H1 (cell line): ENCODE results near the gene VGLL4. TPM values are rescaled to one million over a fixed set of nuclear protein-coding genes. Genes with fewer than 3 reads are reported as not detected.

Experiments used
- CTCF ChIA-PET: fragments of 300-600 bp; sonication (Branson Sonifier 250); formaldehyde crosslinking; loops from one replicate; lab custom pipeline; 2021; ENCODE audit not compliant: partially characterized antibody; lab: Charles Lee
- POLR2A ChIA-PET: fragments of 300-600 bp; sonication (Branson Sonifier 250); formaldehyde crosslinking; loops from one replicate; lab custom pipeline; 2021; ENCODE audit warnings: inconsistent platforms; ENCODE audit not compliant: partially characterized antibody; lab: Charles Lee
- DNase-seq, 2 experiments: peaks; one replicate each; pipeline versions ENCODE4 v3.0.0 to v3.0.0-alpha.2; 2010 to 2022; ENCODE audit warnings: low spot score in 2 of 2, low read depth in 1 of 2, mixed read lengths in 1 of 2
- FAIRE-seq: peaks from 2 replicates; lab custom pipeline; 2011; peaks lifted over from hg19 to GRCh38; lab: Jason Lieb, UNC
- H2AFZ ChIP-seq: 2 replicates; pipeline ENCODE4 v1.8.1; 2012; ENCODE audit warnings: low read length, inconsistent platforms
- H2AK5ac ChIP-seq: 2 replicates; pipeline ENCODE4 v1.6.1; 2013; ENCODE audit warnings: low read depth, low read length
- H2BK120ac ChIP-seq: replicated peaks from 2 replicates; pipeline ENCODE3; 2013; ENCODE audit warnings: low read depth, low read length, inconsistent platforms
- H2BK12ac ChIP-seq: 2 replicates; pipeline ENCODE4 v1.6.1; 2013; ENCODE audit warnings: low read depth, low read length
- H2BK15ac ChIP-seq: 2 replicates; pipeline ENCODE4 v1.6.1; 2013; ENCODE audit warnings: low read length
- H2BK20ac ChIP-seq: 2 replicates; pipeline ENCODE4 v1.6.1; 2013; ENCODE audit warnings: low read length
- H2BK5ac ChIP-seq: 2 replicates; pipeline ENCODE4 v1.6.1; 2013; ENCODE audit warnings: low read depth, low read length
- H3K14ac ChIP-seq: 2 replicates; pipeline ENCODE4 v1.6.1; 2013; ENCODE audit warnings: inconsistent platforms; ENCODE audit not compliant: insufficient read length
- H3K18ac ChIP-seq: 2 replicates; pipeline ENCODE4 v1.6.1; 2013; ENCODE audit warnings: low read length; ENCODE audit errors: extremely low read depth
- H3K23ac ChIP-seq: 2 replicates; pipeline ENCODE4 v1.6.1; 2013; ENCODE audit warnings: inconsistent platforms; ENCODE audit not compliant: insufficient read length
- H3K23me2 ChIP-seq: 2 replicates; pipeline ENCODE4 v1.6.1; 2013; ENCODE audit warnings: low read depth, low read length
- H3K27ac ChIP-seq: 2 replicates; pipeline ENCODE4 v1.6.1; 2011; ENCODE audit warnings: low read depth, low read length, inconsistent platforms
- H3K27me3 ChIP-seq, 4 experiments: replicated peaks in 1 of 4; 1 replicate in 1 of 4; 2 replicates in 3 of 4; pipeline versions ENCODE4 v1.6.1 to v1.8.1; 2011 to 2013; ENCODE audit warnings: low read length in 3 of 4, mild to moderate bottlenecking in 3 of 4, inconsistent platforms in 2 of 4, mixed read lengths in 2 of 4, moderate library complexity in 1 of 4; ENCODE audit not compliant: control insufficient read depth in 3 of 4, insufficient read depth in 3 of 4; ENCODE audit errors: extremely low read depth in 1 of 4
- H3K36me3 ChIP-seq, 4 experiments: 2 replicates each; pipeline versions ENCODE4 v1.6.1 to v1.8.1; 2011 to 2013; ENCODE audit warnings: mild to moderate bottlenecking in 4 of 4, low read length in 3 of 4, moderate library complexity in 2 of 4, control low read depth in 1 of 4, inconsistent platforms in 1 of 4; ENCODE audit not compliant: insufficient read depth in 4 of 4, control insufficient read depth in 2 of 4
- H3K4ac ChIP-seq: replicated peaks from 2 replicates; pipeline ENCODE3; 2013; ENCODE audit warnings: low read length, low read depth, mixed read lengths, inconsistent platforms; ENCODE audit not compliant: insufficient read length
- H3K4me1 ChIP-seq, 4 experiments: replicated peaks in 1 of 4; 1 replicate in 1 of 4; 2 replicates in 3 of 4; pipeline versions ENCODE4 v1.6.1 to v1.8.1; 2011 to 2013; ENCODE audit warnings: low read length in 3 of 4, inconsistent platforms in 2 of 4, mixed read lengths in 1 of 4; ENCODE audit not compliant: insufficient read depth in 4 of 4, control insufficient read depth in 3 of 4
- H3K4me2 ChIP-seq, 2 experiments: 2 replicates each; pipeline versions ENCODE4 v1.6.1 to v1.8.1; 2011 to 2013; ENCODE audit warnings: low read depth in 2 of 2, low read length in 2 of 2, control low read depth in 1 of 2, inconsistent platforms in 1 of 2, mild to moderate bottlenecking in 1 of 2; ENCODE audit not compliant: insufficient read depth in 1 of 2
- H3K4me3 ChIP-seq, 4 experiments: fragments of 200-600, 300-600 bp in 1 of 4; sonication (generic), shearing (Covaris generic), sonication (Bioruptor Twin) in 1 of 4; 2 replicates each; pipeline versions ENCODE4 v1.5.1 to v1.8.1; 2011 to 2016; ENCODE audit warnings: low read length in 4 of 4, low read depth in 3 of 4, control low read depth in 2 of 4, inconsistent platforms in 2 of 4, mild to moderate bottlenecking in 2 of 4, mixed read lengths in 1 of 4, moderate library complexity in 1 of 4; ENCODE audit not compliant: insufficient read depth in 2 of 4; ENCODE audit errors: extremely low read depth in 1 of 4
- H3K56ac ChIP-seq: replicated peaks from 2 replicates; pipeline ENCODE3; 2013; ENCODE audit warnings: low read depth, mild to moderate bottlenecking, mixed read lengths, low read length, inconsistent platforms; ENCODE audit not compliant: insufficient read length
- H3K79me1 ChIP-seq: 2 replicates; pipeline ENCODE4 v1.6.1; 2013; ENCODE audit warnings: low read depth, low read length, control low read depth
- H3K79me2 ChIP-seq, 2 experiments: 2 replicates each; pipeline versions ENCODE4 v1.6.1 to v1.8.1; 2012 to 2013; ENCODE audit warnings: low read length in 2 of 2, mild to moderate bottlenecking in 2 of 2, inconsistent platforms in 1 of 2; ENCODE audit not compliant: insufficient read depth in 2 of 2, control insufficient read depth in 1 of 2
- H3K9ac ChIP-seq, 4 experiments: replicated peaks in 1 of 4; 1 replicate in 1 of 4; 2 replicates in 3 of 4; pipeline versions ENCODE4 v1.6.1 to v1.8.1; 2011 to 2013; ENCODE audit warnings: low read depth in 3 of 4, low read length in 3 of 4, control low read depth in 2 of 4, mild to moderate bottlenecking in 2 of 4, moderate library complexity in 2 of 4, inconsistent platforms in 1 of 4; ENCODE audit errors: extremely low read depth in 1 of 4
- H3K9me3 ChIP-seq, 2 experiments: 2 replicates each; pipeline versions ENCODE4 v1.6.1 to v1.8.1; 2012 to 2013; ENCODE audit warnings: mild to moderate bottlenecking in 2 of 2, moderate library complexity in 2 of 2, control low read depth in 1 of 2, inconsistent platforms in 1 of 2, low read depth in 1 of 2, low read length in 1 of 2, mixed read lengths in 1 of 2; ENCODE audit not compliant: insufficient read depth in 2 of 2
- H4K20me1 ChIP-seq, 2 experiments: replicated peaks in 1 of 2; 2 replicates each; pipeline versions ENCODE3 to v1.8.1; 2011 to 2013; ENCODE audit warnings: inconsistent platforms in 2 of 2, low read length in 2 of 2, mild to moderate bottlenecking in 1 of 2; ENCODE audit not compliant: insufficient read depth in 2 of 2, control insufficient read depth in 1 of 2
- H4K5ac ChIP-seq: 2 replicates; pipeline ENCODE4 v1.6.1; 2013; ENCODE audit warnings: low read length, low read depth, mixed read lengths, inconsistent platforms; ENCODE audit not compliant: insufficient read length
- H4K8ac ChIP-seq: 2 replicates; pipeline ENCODE4 v1.8.0; 2013; ENCODE audit warnings: mild to moderate bottlenecking, moderate library complexity, low read length, inconsistent platforms; ENCODE audit not compliant: insufficient read depth; ENCODE audit errors: extremely low read depth
- H4K91ac ChIP-seq: replicated peaks from 2 replicates; pipeline ENCODE3; 2013; ENCODE audit warnings: low read length, mixed read lengths, inconsistent platforms; ENCODE audit not compliant: insufficient read length
- GTF2F1 ChIP-seq: IDR thresholded peaks from 2 replicates; pipeline ENCODE4 v1.6.1; 2012; ENCODE audit warnings: low read depth, low read length, improper control_type of control experiment, borderline replicate concordance
- MAFK ChIP-seq: IDR thresholded peaks from 2 replicates; pipeline ENCODE4 v1.6.1; 2012; ENCODE audit warnings: low read depth, mild to moderate bottlenecking, improper control_type of control experiment, low read length
- SIN3A ChIP-seq, 2 experiments: IDR thresholded peaks in 1 of 2; conservative IDR thresholded peaks in 1 of 2; 2 replicates each; pipeline ENCODE4 v1.6.1; 2011 to 2012; ENCODE audit warnings: low read length in 2 of 2, improper control_type of control experiment in 1 of 2, low read depth in 1 of 2, mild to moderate bottlenecking in 1 of 2
- WGBS, 2 experiments: shearing (Covaris generic) in 1 of 2; methylation state at CpG; one replicate each; pipeline versions ENCODE4 v1.1.6 to v1.1.7; 2013 to 2015; ENCODE audit warnings: low lambda C conversion rate in 2 of 2, mixed read lengths in 2 of 2, inconsistent platforms in 1 of 2, low coverage in 1 of 2, missing lambda C conversion rate in 1 of 2; ENCODE audit not compliant: insufficient replicate concordance in 2 of 2, insufficient coverage in 1 of 2, insufficient read length in 1 of 2; ENCODE audit errors: extremely low coverage in 1 of 2, missing lambda C conversion rate in 1 of 2; 5-methylcytosine and 5-hydroxymethylcytosine counted together
- polyA plus RNA-seq, 7 experiments: library from polyadenylated mRNA; depleted of rRNA in 3 of 7; stranded (reverse) in 5 of 7; unstranded in 2 of 7; fragments of >200 nt in 5 of 7; fragments of 200-250 nt in 2 of 7; gene quantifications; 1 replicate in 5 of 7; 2 replicates in 1 of 7; 4 replicates in 1 of 7; pipeline versions ENCODE4 v1.2.1 to v1.2.3, GENCODE V29; 2011 to 2013; ENCODE audit warnings: missing spikeins in 2 of 7, mixed read lengths in 2 of 7
- total RNA-seq: library from RNA; stranded (reverse); fragmentation: NEBNext Ultra II Directional; extraction: Animal tissue kit (Norgen Biotek cat#: 25700); gene quantifications from 2 replicates; pipeline ENCODE4 v1.2.1, GENCODE V29; 2021

Gene VGLL4
- total and polyA plus RNA-seq, 2 of the 8 experiments (the other 6 are each of a cell fraction or from before 2014, with no cell fraction given) = 45.1 to 50.0 TPM

DNA sequence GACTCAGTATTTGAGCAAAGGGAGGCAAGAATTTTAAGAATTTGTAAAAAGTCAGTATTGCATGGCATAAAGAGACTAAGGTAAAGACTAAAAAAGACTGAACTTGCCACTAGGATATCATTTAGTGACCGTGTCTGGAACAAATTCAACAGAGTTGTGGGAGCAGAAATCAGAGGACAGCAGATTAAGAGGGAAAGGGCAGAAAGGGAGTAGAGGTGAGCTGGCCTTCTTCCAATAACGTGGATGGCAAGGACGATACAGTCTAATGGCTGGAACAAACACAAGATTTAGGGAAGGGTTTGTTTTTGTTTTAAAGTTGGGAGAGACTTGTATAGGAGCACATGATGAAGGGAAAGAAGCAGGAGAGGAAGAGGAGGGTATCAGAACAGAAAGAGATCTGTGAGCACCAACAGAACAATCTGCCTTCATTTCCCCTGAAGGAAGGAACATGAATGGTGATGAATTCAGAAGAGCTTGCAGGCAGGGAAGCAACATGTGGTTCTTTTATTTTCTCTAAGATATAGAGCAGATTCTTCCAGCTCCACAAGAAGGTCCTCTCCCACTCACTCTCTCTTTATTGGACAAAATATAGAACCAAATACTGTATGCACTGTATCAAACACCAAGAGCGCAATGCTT lies 8.6 kb downstream of the VGLL4 start:
- Histone ChIP-seq H2BK120ac (no peak overlapping the region), H2BK5ac (no peak overlapping the region), H4K5ac (no peak overlapping the region), H2BK15ac (no peak overlapping the region), H2BK20ac (no peak overlapping the region), H4K91ac (no peak overlapping the region), H3K56ac (no peak overlapping the region), H3K4me2 (no peak overlapping the region), H3K79me1 (peaks cover 9% of the 10 kb centered on the region), H4K20me1 (peaks cover 2 to 10% of the 10 kb centered on the region in 2 experiments), H3K27ac (no peak overlapping the region), H2BK12ac (no peak overlapping the region), H3K4me3 (no peak overlapping the region), H3K23me2 (no peaks in the 10 kb centered on the region), H3K9me3 (no peaks in the 10 kb centered on the region), H3K4ac (no peak overlapping the region), H3K9ac (no peak overlapping the region), H2AFZ (no peak overlapping the region), H3K79me2 (peaks cover 27 to 97% of the 10 kb centered on the region in 2 experiments), H3K18ac (no peak overlapping the region), H3K36me3 (no peaks in the 10 kb centered on the region), H3K4me1 (peaks cover 1 to 13% (median 9%) of the 10 kb centered on the region in 4 experiments), H3K23ac (no peak overlapping the region), H4K8ac (no peak overlapping the region), H3K27me3 (no peaks in the 10 kb centered on the region), H3K14ac (no peak overlapping the region), H2AK5ac (no peak overlapping the region)
- ChIA-PET POLR2A (interaction anchor here (1.2 to 1.6 kb wide), 2 partner anchors 9 to 25 kb away, joined by 3 to 5 read pairs; no protein-coding TSS in a partner anchor), CTCF (interaction anchor here (0.5 to 1.2 kb wide), 6 partner anchors 15 to 256 kb away, joined by 3 to 5 read pairs (median 4); no protein-coding TSS in a partner anchor)
- DNase-seq = no peak
- TF ChIP-seq SIN3A (conservative IDR thresholded peaks at IDR 0.05 in 1 of 2, IDR thresholded peaks at IDR 0.05 in 1 of 2; ENCODE audit: low read depth in 1 of 2, low read length in 2 of 2) (no peak), GTF2F1 (no peak), MAFK (no peak)
- 74% methylated on average over 4 of the region's 4 CpGs; no CpG with 5 or more reads in 1 of the 2 experiments for WGBS, 2 experiments
- no peak for FAIRE-seq
